Dermis blood vessel endothelial cell (primary cell): Measurements from ENCODE around the gene IMP4. TPM values are rescaled to one million over a fixed set of nuclear protein-coding genes. Genes with fewer than 3 reads are reported as not detected.

Experiments used
- DNase-seq: peaks from one replicate; pipeline ENCODE4 v3.0.0; 2010
- total RNA-seq: library from RNA; depleted of rRNA; stranded (reverse); fragments of >200 nt; gene quantifications from 2 replicates; pipeline ENCODE4 v1.2.3, GENCODE V29; 2014

The IMP4 gene
- total RNA-seq, 1 donor from 2014 or later, result 98.0 TPM

GRCh38 chr2:130336877-130337734 is 5.6 kb upstream of the IMP4 start:
- peak; percentile 91 for DNase-seq

DNA sequence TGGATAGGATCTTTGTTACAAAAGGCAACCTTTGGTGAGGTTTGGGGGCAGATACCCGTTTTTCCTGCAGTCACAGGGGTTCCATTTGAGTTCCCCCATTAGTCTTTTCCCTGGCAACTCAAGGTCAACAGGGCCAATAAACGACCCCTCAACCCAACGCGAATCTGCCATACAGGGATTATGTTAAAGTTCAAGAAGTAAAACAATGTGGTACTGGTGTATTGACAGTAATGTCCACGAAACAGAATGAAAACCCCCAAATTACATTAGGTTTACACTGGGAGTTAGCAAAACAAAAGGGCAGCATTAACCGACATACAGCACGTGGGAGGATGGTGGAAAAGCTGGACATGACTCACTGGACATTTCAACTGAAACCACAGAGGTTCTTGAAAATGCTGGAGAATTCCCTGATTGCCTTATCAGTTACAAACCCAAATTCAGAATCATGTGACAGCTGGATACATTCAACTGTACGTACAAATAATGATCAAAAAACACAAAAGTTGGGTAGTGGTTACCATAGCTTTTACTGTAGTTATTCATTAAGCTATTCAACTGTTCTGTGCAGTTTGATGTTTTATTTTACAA is 4.9 kb upstream of the IMP4 start:
- DNase-seq, result peak; percentile 26

DNA sequence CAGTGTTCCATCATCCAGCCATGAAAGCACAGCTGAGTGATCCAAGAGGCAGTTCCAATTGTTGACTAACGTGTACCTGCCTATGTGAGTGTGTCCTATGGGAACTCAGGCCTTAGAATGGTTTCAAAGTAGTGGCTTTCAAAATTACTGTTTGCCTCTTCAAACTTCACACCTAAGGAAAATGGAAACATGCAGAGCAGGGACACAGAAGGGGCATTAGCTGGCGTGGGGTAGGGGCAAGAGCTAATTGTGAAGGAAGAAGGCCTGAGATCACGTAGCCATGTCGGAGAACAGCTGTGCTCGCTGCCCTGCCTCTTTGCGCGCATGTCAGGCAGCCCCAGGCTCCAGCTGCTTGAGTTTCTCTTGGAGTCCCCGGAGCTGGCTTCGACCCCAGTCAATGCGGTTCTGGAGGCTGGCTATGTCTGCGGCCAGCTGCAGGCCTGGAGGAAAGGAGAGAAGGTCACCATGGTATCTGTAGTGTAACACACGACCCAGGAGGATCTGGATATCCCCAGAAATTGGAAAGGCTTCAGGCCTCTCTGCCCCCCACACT is 3.8 kb upstream of the IMP4 start:
- no peak for DNase-seq

DNA sequence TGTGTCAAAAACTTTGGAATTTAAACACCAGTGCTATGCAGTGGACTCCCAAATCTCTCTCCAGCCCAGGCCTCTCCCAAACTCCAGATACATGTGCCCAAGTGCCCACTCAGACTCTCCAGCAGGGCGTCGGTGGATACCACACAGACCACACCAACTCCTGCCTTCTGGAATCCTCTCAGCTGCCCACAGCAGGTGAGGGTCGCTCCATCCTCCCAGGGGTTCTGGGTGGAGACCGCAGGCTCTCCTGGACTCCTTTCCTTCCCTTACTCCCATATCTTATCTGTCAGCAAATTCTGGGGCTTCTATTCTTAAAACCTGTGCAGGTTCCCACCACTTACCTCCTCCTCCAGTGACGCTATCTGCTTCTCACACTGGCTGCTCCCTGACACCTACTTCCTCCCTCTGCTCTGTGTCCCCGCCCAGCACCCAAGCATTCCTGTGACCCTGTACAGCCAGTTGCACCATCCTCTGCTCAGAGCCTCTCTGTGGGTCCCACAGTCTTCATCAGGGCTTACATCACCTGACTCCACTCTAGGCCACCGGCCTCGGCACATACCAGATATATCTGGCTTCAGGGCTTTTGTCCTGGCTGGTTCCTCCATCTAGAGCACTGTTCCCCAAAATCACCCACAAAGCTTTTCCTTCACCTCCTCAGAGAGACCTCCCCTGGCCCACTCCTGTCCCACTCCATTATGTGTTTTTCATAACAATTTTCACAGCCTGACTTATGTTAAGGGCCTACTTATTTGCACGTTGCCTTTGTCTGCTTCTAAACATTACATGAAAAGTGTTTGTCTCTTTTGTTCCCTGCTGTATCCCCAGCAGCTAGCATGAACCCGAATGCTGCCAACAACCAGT is 2.6 kb upstream of the IMP4 start:
- DNase-seq, result no peak

GRCh38 chr2:130341562-130342019 is 1.1 kb upstream of the IMP4 start:
- peak; percentile 11 for DNase-seq

GRCh38 chr2:130342020-130342532 is 621 bp upstream of the IMP4 start:
- peak; percentile 97 for DNase-seq

- DNase-seq, result no peak
These were observed 1.9 kb downstream of the IMP4 start for GRCh38 chr2:130344578-130344977.

DNA sequence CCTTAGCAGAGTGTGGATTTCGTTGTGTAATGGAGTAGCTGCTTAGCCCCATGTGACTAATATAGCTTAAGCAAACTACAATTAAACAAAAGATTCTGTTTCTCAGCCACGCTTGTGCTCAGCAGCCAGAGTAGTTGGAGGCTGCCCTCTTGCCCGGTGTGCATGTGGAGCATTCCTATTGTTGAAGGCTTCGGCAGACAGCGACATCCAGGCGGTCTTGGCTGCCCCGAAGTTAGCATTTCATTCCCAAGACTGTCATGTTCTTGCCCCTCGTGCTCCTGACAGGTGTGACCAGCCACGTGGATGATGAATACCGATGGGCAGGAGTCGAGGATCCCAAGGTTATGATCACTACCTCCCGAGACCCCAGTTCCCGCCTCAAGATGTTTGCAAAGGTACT is 2.4 kb downstream of the IMP4 start:
- no peak for DNase-seq

GRCh38 chr2:130345611-130346010 is 2.9 kb downstream of the IMP4 start:
- no peak for DNase-seq

- no peak for DNase-seq
These were observed 3.5 kb downstream of the IMP4 start for GRCh38 chr2:130346041-130346740.

GRCh38 chr2:130346741-130347066 is 4.0 kb downstream of the IMP4 start:
- no peak for DNase-seq

- DNase-seq, result no peak
These were observed 4.7 kb downstream of the IMP4 start for GRCh38 chr2:130347220-130347925.

GRCh38 chr2:130349174-130349573 is 6.5 kb downstream of the IMP4 start:
- no peak for DNase-seq

- DNase-seq, result no peak
These were observed 9.0 kb downstream of the IMP4 start for GRCh38 chr2:130351711-130352110.

- peak; percentile 16 for DNase-seq
These were observed 9.5 kb downstream of the IMP4 start for GRCh38 chr2:130352237-130352636.

GRCh38 chr2:130353291-130354138 is 10.8 kb downstream of the IMP4 start:
- no peak for DNase-seq

- no peak for DNase-seq
These were observed 11.4 kb downstream of the IMP4 start for GRCh38 chr2:130354139-130354428.

DNA sequence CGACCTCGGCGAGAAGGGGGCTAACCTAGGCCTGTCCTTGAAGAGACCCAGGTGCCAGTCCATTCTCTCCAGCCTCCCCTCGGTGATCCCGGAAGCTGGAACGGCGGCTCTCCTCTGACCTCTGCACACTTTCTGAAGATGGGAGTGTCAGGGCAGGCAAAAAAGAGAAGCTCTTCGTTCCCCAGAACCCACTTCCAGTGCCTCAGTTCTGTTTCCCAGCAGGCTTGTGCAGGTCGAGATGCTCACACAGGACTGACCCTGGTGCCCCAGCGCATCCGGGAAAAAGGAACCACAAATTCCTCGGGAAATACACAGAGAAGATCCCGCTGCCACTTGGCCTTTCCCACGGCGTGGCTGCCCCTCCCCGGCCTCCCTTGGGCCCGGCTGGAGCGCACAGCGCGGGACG is 12.5 kb downstream of the IMP4 start:
- DNase-seq, result peak; percentile 29

- DNase-seq, result peak; percentile 94
These were observed 13.1 kb downstream of the IMP4 start, which contains the start of gene PTPN18 for GRCh38 chr2:130355578-130356431. Gene PTPN18, plus strand, starts transcription at chr2:130356056. Its CDS starts 52 bp downstream, at chr2:130356108.

GRCh38 chr2:130357864-130358263 is 15.2 kb downstream of the IMP4 start:
- DNase-seq, result no peak
